DMS 273 (cell line): ENCODE results near the gene CFAP46.
A peak's percentile ranks its signal among the peaks of the same experiment; 100 is the strongest.
"Not testable (repeated sequence)": the region's sequence is repeated elsewhere in the genome, so short reads cannot be mapped to it uniquely, and the experiment has no call there.

Source experiments
- DNase-seq: peaks from one replicate; lab custom pipeline; 2025; ENCODE audit not compliant: unreplicated experiment; lab: John Stamatoyannopoulos, UW

CFAP46 gene

DNA sequence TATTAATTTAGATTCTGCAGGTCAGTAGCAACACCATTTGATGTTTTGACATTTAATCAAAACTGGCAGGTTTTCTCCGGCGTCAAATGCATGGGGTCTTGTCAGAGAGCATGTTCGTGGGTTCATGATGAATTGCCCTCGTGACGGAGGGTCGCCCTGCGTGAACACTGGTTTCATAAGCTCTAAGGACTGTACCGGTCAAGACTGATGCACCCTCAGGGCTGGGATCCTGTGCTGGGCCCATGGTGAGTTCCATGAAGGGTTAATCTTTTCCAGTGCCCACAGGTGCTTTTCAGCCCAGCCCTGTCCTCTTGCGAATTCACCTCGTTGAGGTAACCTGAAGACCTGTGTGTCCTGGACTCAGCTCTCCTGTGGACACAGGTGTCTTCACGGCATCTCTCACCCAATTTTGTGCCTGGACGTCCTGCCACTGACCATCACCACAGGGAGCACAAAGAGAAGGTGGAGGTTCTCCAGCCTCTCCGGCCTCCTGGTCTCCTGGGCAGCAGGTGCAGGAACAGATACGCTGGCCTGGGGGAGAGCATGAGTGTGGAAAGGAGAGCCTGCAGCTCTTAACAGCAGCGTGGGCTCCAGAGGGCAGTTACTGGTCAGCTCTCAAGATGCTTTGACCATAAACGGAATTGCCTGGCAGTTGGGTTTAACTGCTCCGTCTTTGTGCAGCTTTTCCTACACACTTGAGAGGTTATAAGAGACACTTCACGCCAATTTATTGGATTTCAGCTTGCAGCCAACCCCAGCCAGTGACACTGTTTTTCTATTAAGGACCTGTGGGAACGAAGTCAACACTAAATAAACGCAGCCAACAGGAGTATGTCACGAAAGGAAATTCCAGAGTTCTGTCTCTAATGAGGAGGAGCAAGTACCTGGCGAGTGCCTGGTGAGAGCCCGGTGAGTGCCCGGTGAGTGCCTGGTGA, 37.4 kb upstream of the CFAP46 start:
- no peak for DNase-seq

DNA sequence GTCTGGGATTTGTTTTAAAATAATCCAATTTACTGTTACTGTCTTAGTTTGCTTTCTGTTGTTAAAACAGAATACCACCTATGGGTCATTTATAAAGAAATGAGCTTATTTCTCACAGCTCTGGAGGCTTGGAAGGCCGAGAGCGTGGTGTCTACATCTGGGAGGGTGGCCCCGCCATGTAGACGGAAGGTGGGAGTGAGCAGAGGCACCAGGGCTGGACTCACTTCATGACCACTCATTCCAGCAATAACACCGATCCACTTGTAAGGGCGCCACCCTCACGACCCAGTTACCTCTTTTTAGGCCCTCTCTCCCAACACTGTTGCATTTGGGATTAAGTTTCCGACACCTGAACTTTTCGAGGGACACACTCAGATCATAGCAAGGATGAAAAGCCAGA, 36.2 kb upstream of the CFAP46 start:
- no peak for DNase-seq

DNA sequence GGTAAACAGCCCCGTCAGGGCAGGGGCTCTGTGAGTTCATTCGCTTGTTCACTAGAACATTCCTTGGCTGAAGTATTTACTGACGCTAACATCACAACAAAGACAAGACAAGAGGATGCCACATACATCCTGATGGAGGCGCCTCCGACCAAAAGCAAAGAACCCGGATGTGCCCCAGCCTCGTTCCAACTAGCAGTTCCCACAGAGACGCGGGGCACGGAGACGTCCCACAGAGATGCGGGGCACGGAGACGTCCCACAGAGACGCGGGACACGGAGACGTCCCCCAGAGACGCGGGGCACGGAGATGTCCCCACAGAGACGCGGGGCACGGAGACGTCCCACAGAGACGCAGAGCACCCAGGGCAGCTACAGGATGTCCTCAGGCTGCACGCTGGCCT, 35.4 kb upstream of the CFAP46 start:
- DNase-seq = no peak

DNA sequence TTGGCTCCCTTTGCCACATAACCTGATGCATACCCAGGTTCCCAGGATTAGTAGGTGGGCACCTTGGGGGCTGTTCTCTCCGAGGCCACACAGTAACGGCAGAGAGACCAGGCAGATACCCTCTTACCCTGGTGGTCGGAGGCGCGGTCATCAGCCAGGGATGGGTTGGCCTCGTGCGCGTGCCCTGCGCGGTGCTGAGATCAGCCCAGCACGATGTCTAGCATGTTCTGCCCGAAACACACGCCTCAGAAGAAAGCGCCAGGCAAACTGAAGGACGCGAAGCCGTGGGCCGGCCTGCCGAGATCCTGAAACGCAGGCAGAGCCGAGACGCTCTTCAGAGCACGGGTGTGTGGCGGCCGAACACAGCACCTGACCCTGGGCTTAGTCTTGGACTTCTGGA, 34.7 kb upstream of the CFAP46 start:
- DNase-seq = no peak

DNA sequence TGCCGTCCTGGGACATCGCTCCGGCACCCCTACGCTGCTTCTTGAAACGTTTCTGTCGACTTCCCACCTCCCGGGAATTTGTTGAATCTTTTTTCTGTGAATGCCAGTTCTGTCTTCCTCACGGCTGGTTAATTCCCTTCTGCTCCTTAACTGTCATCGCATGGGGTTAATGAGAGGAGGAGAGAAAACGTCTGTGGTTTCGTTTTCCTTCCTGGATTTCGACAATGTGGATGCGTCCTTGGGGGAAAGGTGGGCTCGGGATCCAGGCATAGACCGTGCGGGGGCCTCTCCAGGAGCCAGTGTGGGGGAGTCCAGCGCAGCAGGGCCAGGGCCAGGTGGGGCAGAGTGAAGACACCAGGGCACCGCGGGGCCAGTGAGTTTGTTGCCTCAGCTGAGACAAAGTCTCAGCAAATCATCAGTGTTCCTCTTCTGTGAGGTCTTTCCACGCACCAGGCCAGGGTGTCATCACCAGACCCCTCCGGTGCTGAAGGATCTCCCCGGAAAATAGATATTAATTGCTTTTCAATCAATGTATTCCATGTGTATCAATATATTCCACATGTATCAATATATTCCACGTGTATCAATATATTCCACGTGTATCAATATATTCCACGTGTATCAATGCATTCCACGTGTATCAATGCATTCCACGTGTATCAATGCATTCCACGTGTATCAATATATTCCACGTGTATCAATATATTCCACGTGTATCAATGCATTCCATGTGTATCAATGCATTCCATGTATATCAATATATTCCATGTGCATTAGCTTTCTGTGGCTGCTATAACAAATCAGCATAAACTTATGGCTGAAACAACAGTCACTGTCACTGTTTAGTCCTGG, 33.7 kb upstream of the CFAP46 start:
- DNase-seq = no peak

DNA sequence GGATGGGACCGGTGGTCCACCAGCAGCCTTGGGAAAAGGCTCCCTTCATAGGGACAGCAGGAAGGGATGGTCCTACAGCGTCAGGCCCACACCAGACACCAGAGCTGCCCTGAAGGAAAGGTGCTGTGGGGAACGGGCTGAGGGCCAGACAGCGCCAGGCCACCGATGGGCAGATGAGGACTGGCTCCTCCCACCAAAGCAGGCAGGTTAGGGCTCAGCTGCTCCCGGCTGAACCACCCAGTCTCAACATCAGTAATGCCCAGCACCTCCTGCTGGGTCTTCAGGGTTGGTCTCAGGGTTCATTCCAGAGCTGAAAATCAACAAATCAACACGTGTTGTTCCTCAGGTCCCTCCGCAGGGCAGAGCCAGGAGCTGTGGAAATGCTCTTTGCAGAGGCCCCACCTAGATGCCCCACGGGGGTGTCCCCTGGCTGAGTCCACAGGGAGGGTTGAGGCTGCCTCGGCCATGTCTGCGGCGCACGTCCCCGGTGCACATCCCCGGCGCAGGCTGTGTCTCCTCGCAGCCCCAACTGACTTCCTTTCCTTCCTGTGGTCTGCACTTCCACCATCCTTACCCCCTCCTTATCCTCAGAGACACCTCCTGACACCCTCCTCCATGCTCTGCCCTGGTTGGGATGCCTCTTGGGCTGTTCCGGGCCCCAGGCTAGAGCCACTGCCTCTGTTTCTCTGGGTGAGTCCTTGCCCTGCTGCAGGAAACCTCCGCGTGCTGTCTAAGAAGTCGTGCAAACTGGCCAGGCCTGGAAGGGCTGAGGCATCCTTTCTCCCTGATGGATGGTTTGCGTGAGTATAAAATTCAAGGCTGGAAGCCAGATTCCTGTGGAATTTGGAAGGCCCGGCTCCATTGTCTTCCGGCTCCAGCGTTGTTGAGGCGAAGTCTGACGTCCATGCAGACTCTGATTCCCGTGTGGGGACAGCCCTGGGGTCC, 32.8 kb upstream of the CFAP46 start:
- DNase-seq = no peak

DNA sequence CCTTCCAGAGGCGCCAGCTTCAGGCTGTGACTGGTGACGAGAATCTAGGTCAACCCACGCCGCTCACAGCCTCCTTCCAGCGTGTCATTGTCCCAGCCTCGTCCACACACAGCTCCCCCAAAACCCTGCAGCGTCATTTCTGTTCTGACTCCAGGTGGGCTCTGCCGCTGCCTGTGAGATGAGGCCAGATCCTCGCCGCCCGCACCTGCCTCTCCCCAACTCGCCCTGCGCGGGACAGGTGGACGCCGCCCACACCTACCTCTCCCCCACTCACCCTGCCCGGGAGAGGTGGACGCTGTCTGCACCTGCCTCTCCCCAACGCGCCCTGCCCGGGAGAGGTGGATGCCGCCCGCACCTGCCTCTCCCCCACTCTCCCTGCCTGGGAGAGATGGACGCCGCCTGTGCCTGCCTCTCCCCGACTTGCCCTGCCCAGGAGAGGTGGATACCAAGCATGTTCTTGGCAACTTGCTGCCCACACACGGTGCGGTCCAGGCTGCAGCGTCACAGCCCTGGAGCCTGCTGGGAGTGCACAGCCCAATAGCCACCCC, 32.0 kb upstream of the CFAP46 start:
- DNase-seq = no peak

DNA sequence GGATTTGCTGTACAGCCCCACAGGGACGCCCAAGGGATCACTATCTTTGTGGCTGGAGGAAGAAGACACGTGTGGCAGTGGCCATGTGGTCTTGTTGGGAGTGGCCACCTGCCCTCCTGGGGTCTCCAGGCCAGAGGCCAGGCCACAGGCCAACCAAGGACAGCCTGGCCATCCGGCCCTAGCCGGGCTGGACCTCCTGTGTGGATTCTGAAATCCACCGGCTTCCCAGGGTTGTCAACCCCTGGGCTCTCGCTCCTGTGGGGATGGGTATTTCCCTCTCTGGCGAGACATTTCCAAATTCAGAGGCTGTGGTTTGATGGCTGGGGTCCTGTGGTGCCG, 31.5 kb upstream of the CFAP46 start:
- no peak for DNase-seq

DNA sequence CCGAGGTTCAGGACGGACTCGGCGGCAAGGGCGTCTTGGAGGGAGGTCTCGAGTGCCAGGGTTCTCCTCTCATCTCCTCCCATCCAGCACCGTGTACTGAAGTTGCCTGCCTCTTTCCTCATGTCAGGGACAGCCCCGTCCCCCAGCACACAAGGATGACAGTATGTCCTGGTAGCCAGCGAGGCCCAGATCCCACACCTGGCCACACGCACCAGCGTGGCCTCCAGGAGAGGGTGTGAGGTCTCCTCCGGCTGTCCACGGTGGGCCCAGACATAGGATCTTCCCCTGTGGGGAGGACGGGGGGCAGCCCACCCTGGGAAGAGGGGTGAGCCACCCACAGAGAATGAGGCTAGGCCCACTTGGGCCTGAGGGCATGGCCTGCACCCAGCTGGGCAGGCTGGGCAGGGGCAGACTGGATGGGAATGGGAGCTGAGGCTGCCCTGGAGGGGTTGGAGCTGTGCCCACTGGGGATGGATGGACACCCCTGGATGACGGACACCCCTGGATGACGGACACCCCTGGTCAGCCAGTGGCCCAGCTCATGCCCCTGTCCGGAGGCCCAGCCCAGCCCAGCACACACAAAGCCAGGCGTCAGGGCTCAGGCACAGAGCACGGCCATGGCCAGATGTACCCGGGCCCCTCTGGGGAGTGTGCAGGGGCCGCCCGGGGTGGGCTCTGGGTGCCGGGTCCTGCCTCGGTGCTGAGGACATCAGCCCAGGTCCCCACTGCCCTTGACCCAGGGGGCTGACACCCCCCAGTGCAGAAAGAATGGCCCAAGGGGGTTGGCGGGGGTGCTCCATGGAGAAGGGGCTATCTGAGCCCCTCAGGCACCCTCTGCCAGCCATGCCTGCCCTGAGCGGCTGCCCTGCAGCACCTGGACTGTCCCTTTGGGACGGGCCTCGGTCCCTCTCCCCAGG, 30.9 kb upstream of the CFAP46 start:
- no peak for DNase-seq

DNA sequence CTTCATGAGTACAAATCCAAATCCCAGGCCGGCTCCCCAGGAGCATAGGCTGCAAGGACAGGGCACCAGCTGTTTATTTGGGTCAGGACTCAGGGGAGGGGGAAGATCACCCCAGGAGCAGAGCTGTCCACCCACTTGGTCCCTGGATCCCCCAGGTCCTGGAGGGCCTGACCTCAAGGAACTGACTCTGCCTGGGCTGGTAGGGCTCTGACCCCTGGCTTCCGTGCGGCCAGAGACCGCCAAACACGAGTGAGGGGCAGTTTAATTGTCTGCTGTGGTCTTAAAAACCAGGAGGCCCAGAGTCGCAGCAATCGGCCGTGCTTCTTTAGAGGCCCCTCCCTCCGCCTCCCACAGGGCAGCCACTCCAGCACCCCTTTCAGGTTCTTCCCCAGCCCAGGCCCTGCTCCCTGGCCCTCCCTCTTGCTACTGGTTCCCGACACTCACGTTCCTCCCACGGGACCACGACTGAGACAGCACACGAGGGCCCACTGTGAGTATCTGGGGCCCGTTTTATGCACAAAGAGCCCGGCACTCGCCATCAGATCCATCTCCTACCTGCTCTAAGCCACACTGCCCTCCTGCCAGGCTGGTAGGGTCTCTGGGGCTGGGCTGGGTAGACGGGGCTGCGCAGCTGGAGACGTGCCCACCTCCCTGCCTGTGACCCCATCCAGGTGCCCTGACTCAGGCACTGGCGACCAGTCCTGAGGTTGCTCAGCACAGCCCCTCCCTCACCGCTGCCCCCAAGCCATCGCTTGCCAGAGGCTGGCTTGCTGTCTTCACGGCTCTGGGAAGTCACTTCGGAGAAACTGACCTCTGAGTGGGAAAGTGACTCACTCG, 30.0 kb upstream of the CFAP46 start:
- no peak for DNase-seq

DNA sequence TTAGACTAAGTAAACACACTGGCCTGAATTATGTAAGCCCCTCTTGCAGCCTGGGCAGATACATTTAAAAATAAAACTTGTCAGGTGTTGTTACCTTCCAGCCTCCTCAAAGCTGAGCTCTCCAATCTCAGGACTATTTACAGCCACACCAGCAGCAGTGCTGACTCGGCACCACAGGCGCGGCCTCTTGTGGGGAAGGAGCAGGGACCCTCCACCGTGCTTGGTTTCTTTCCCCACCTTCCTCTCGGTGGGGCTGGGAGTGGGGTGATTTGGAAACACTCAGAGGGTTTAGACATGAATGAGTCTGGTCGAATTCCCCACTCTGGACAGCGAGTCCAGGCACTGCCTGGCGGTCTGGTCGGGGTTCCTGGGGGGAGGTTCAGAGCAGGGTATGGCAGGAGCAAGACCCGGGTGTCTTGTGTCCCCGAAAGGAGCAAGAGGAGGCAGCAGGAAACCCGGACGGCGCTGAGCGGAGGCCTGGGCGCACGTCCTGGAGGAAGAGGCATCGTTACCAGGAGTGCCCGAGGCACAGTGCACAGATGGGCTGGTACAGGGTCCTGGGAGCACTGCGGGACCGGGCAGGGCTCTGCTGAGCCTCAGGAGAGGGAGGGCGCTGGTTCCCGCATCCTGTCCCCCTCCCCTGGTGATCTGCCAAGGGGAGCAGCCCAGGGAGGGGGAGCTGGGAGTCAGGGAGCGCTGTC, 29.2 kb upstream of the CFAP46 start:
- DNase-seq = no peak

DNA sequence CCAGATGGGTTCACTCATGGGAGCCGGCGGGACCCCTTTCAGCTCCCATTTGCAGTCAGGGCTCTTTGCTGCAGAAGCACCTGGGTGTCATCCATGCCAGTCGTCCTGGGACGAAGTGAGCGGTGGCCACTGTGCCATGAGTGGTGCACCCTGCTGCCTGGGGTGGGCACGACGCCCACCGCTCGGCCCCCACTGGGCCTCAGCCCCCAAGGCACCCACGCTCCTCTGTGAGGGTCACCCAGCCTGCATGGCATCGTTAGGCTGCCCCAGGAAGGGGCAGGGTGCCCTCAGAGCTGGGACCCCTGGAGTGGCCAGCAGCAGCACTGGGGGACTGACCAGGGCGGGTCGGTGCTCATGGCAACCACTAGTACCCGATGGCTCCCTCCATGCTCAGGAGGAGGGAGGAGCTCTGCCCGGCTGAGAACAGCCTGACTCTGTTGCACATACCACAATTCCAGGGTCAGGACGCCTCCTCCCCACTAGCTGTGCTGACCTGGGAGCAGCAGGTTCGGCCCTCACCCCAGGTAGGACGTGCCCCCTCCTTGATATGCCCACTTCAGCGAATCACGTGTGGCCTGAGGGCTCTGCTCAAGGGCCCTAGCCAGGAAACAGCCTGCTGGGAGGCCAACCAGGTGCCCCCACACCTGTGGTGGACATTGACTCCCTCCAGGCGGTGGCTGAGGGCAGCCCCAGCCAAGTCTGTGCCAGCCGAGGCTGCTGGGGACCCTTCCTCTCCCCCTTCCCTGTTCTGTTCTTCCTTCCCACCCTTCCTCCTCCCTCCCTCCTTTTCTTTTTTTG, 28.5 kb upstream of the CFAP46 start:
- no peak for DNase-seq

DNA sequence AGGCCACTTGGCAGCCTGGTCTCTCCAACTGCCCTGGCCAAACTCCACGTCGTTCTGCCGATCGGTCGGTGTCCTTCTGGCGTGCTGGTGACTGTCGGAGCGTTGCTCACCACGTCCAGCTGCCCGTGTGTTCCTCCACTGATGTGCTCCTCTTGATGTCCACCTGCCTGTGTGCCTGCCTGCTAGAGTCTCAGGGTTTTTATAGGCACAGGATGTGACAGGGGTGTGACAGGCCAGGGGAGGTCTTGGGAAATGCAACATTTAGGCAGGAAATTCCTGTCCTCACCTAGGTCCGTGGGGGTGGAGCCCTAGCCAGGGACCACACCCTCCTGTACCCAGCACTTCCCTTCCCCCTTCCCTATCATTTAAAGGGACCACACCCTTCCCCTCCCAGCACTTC, 25.2 kb upstream of the CFAP46 start:
- no peak for DNase-seq

DNA sequence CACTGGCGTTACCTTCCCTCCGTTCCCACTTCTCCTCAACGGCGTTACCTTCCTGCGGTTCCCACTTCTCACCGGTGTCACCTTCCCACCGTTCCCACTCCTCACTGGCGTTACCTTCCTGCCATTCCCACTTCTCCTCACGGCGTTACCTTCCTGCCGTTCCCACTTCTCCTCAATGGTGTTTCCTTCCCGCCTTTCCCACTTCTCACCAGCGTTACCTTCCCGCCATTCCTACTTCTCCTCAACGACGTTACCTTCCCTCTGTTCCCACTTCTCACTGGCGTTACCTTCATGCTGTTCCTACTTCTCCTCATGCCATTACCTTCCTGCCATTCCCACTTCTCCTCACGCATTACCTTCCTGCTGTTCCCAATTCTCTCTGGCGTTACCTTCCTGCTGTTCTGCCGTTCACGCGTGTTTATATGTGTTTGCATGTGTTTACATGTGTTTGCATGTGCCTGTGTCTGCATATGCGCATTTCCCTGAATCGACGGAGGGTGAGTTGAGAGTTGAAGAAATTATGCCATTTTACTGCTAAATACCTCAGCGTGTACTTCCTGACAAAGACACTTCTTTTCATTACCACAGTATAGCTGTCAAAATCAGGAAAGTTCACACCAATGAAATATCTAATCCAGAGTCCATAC, 23.2 kb upstream of the CFAP46 start:
- DNase-seq = peak; percentile 18

DNA sequence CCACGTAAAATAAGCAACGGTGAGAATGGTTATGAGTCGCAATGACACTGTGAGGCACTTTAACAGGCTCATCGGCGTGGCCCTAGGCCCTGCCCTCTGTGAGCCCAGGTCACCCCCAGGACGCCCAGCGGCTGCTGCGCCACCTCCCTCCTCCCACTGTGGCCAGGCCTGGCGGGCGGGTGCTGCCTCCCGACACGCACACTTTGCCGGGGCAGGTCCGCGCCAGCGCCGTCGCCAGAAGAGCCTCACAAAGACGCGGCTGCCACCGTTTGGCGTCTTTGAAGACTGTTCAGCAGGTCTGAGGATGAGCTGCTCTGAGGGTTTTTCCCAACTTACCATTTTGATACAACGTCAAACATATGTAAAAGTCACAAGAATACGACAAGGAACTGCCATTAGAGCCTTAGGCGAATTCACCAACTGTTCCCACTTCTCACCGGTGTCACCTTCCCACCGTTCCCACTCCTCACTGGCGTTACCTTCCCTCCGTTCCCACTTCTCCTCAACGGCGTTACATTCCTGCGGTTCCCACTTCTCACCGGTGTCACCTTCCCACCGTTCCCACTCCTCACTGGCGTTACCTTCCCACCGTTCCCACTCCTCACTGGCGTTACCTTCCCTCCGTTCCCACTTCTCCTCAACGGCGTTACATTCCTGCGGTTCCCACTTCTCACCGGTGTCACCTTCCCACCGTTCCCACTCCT, 22.5 kb upstream of the CFAP46 start:
- DNase-seq = not testable (repeated sequence)

DNA sequence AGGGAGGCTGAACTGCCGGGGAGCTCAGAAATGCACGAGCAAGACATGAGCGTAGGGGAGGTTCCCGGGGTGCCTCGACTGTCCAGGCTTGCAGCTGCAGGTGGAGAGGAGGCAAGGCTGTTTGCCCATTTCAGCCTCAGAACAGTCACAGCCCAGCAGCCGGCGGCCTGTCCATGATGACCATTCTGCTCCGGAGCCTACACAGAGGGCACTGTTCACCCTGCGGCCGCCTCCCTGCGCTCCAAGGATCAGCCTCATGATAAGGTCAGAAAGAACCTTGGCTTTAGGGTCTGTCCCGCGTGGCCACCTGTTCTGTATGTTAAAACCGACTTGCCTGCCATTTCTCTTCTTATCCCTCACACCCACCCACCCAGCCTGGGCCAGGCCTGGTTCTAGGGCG, 21.9 kb upstream of the CFAP46 start:
- no peak for DNase-seq
